NCI-H2227 treated with DMSO at 0.1 percent for 48 hours (cell line): ENCODE data around the gene CEBPB.

Source experiments
- DNase-seq: peaks from one replicate; lab custom pipeline; 2025; lab: John Stamatoyannopoulos, UW

Gene CEBPB

DNA sequence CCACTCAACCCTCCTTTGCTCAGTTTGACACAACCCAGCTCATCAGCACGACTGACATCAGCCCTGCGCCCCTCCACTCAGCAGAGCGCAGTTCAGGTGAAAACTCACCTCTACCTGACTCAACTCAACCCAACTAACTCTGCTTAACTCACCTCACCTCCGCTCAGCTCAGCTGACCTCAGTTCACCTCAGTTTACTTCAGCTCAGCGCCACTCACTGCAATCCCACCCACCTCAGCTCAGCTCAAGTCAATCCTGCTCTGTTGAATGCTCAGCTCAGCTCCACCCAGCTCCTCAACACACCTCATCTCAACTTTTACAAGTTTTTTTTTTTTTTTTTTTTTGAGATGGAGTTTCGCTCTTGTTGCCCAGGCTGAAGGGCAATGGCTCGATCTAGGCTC lies 39.6 kb downstream of the CEBPB start:
- DNase-seq, result no peak

GRCh38 chr20:50230871-50231560 lies 40.4 kb downstream of the CEBPB start:
- DNase-seq, result no peak

DNA sequence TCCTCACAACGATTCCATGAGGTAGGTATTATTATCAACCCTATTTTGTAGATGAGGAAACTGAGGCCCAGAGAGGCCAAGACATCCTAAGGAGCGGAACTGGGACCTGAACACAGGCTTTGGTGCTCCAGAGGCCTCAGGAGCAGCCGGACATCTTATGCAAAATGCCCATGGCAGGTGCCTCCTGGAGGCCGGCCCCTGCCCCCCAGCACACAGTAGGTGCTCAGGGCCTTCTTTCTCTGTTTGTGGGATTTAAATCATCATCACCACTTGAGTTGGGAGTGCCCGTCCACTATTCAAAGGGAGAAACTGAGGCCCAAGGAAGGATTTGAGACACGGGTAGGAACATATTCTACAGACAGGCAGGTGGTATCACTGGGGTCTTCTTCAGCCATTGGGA lies 41.2 kb downstream of the CEBPB start:
- DNase-seq, result no peak

DNA sequence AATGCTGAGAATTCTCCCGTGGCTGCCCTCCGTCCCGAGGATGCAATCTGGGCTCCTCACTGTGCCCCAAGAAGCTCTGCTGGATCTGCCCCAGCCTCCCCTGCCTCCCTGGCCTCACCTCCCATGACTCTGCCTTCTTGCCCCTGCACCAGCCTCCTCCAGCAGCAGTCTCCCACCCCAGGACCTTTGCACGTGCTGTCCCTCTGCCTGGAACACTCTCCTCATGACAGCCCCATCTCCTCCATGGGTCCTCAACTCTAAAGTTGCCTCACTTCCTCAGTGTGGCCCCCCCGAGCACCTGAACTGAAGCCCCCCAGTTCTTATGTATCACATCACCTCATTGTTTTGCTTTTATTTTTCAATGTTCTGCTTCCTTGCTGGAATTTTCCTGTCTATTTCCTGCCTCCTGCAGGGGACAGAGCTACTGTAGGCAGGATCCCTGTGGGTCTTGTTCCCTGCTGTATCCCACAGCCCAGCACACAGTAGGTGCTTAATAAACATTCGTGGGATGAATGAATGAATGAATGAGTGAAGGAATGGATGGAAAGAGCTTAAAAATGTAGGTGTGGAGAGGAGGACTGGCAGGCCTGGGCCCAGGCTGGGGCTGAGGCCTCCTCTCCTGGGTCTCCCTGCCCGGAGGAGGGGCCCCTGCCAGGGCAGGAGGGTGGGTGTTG lies 42.2 kb downstream of the CEBPB start:
- no peak for DNase-seq

DNA sequence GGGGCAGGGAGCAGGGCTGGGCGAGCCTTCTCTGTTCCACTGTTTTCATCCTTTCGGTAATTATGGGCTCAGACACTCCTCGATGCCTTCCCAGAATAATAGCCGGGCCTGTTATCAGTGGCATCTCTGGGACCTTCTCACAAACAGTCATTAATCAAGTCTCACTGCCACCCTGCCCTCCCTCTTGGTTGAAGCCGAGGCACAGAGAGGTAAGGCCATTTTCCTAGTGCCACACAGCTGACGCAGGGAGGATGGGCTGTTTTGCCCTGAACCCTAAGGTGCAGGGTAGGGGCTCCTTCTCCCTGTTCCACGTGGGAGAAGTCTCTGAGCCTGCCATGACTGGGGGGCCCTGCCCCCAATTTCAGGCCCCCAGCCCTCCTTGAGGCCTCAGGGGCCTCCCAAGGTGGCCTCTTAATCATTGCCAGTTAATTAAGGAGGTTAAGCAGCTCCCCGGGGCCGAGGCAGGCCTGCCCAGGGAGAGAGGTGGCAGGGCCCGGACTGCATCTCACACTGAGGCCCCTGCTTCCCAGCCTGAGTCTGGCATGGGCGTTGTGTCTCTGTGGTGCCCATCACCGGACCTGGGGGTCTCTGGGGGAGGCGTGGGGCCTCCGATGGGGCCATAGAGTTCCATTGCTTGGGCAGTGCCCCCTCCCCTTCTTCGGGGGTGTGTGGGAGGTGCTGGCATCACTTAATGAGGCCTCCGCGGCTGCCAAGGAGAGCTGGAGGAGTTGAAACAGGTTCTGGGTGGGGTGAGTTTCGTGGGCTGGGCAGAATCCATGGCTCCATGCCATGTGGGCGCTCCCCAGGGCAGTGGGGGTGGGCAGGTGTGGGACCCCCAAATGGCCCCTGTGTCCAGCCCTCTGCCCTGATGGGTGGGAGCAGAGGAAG lies 42.9 kb downstream of the CEBPB start:
- no peak for DNase-seq

- no peak for DNase-seq
Measured at GRCh38 chr20:50234288-50234687, 43.7 kb downstream of the CEBPB start.

DNA sequence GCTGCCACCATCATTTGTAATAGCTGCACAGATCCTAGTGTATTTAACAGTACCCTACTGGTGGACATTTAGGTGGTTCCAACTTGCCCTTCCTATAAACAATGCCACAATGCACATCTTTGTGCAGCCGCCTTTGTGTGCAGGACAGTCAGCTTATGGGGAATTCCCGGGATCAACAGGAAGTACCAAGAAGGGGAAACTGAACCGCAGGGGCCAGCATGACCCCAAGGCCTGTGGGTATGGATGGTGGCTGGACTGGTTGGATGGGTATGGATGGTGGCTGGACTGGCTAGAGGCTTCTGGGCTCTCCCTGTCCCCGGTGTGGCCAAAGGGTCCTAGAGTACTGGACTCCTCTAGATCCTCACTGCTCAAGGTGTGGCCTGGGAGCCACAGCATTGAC lies 46.7 kb downstream of the CEBPB start:
- DNase-seq, result no peak

- DNase-seq, result no peak
Measured at GRCh38 chr20:50238081-50238800, 47.6 kb downstream of the CEBPB start.

- no peak for DNase-seq
Measured at GRCh38 chr20:50240092-50240491, 49.5 kb downstream of the CEBPB start.

DNA sequence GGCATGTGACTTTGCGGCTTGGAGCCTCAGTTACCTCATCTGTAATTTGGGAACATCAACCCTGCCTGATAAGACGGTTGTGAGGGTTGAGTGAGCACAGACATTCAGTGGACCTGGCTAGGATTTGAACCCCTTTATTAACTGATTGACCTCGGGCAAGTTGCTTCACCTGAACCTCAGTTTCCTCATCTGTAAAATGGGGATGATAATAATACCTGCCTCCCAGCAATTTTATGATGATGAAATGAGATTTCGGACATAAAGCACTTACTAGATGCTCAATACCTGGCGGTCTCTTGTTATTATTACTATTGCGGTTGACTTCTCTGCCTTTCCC lies 51.5 kb downstream of the CEBPB start:
- no peak for DNase-seq
